SU-DHL-6 (cell line): ENCODE measurements around the gene TBCCD1.

Source experiments
- CTCF ChIP-seq: fragments of 200-600 bp; sonication (generic); IDR thresholded peaks from one replicate; pipeline ENCODE4 v1.5.1; 2017; ENCODE audit warnings: antibody characterized with exemption, mild to moderate bottlenecking, low read length, moderate library complexity; ENCODE audit not compliant: insufficient read depth, poor library complexity, severe bottlenecking
- EZH2phosphoT487 ChIP-seq: fragments of 200-600 bp; sonication (generic), shearing (Covaris generic); conservative IDR thresholded peaks from 2 replicates; pipeline ENCODE4 v1.6.1; 2018; ENCODE audit warnings: mild to moderate bottlenecking, antibody characterized with exemption, low read length, moderate library complexity, mixed read lengths

- TF ChIP-seq CTCF (no peak), EZH2phosphoT487 (no peak)
Measured at GRCh38 chr3:186577521-186577920, 10.4 kb upstream of the TBCCD1 start.
